Activated CD4-positive, alpha-beta T cell treated with anti-CD3 and anti-CD28 coated beads, Interleukin-2, Interleukin-6, amounts not matched to agents 100 ng/mL and 50 ng/mL, durations not matched to agents 16 hours and 8 hours (primary cell): ENCODE results near the gene ANKS6.
A peak's percentile ranks its signal among the peaks of the same experiment; 100 is the strongest.

ENCODE experiments used
- DNase-seq: peaks from one replicate; pipeline ENCODE4 v3.0.0-alpha.2; 2020

ANKS6 gene

GRCh38 chr9:98790134-98790841 is 6.1 kb downstream of the ANKS6 start:
- DNase-seq = no peak

- DNase-seq = no peak
Observed at GRCh38 chr9:98789483-98790133, 6.7 kb downstream of the ANKS6 start.

- no peak for DNase-seq
Observed at GRCh38 chr9:98787766-98788335, 8.5 kb downstream of the ANKS6 start.

GRCh38 chr9:98786750-98787510 is 9.4 kb downstream of the ANKS6 start:
- no peak for DNase-seq

- DNase-seq = no peak
Observed at GRCh38 chr9:98784831-98785806, 11.2 kb downstream of the ANKS6 start.

GRCh38 chr9:98783518-98784226 is 12.7 kb downstream of the ANKS6 start:
- no peak for DNase-seq

- DNase-seq = no peak
Observed at GRCh38 chr9:98781588-98782383, 14.6 kb downstream of the ANKS6 start.

GRCh38 chr9:98780059-98780749 is 16.2 kb downstream of the ANKS6 start:
- no peak for DNase-seq

- no peak for DNase-seq
Observed at GRCh38 chr9:98778711-98779530, 17.4 kb downstream of the ANKS6 start.

GRCh38 chr9:98778251-98778650 is 18.1 kb downstream of the ANKS6 start:
- DNase-seq = no peak

GRCh38 chr9:98777618-98778017 is 18.7 kb downstream of the ANKS6 start:
- DNase-seq = no peak

- DNase-seq = peak; percentile 72
Observed at GRCh38 chr9:98775831-98776441, 20.4 kb downstream of the ANKS6 start.

GRCh38 chr9:98774746-98775145 is 21.6 kb downstream of the ANKS6 start:
- peak; percentile 27 for DNase-seq

GRCh38 chr9:98773721-98774120 is 22.6 kb downstream of the ANKS6 start:
- no peak for DNase-seq

- no peak for DNase-seq
Observed at GRCh38 chr9:98772364-98773155, 23.8 kb downstream of the ANKS6 start.

GRCh38 chr9:98771209-98771874 is 25.0 kb downstream of the ANKS6 start:
- no peak for DNase-seq

- DNase-seq = no peak
Observed at GRCh38 chr9:98770717-98771116, 25.6 kb downstream of the ANKS6 start.
